CD4-positive, alpha-beta T cell treated with Interleukin-15 for 1 hour (primary cell): ENCODE measurements around the gene NUDT2.
"Not testable (repeated sequence)": the region's sequence is repeated elsewhere in the genome, so short reads cannot be mapped to it uniquely, and the experiment has no call there.

Experiments used
- DNase-seq: peaks from one replicate; pipeline ENCODE4 v3.0.0-alpha.2; 2020

The NUDT2 gene

GRCh38 chr9:34337403-34337802 lies 8.0 kb downstream of the NUDT2 start:
- DNase-seq: no peak

- not testable (repeated sequence) for DNase-seq
Measured at GRCh38 chr9:34338079-34338478, 8.7 kb downstream of the NUDT2 start.

- no peak for DNase-seq
Measured at GRCh38 chr9:34338665-34339385, 9.5 kb downstream of the NUDT2 start.

GRCh38 chr9:34341659-34342295 lies 12.4 kb downstream of the NUDT2 start:
- DNase-seq: no peak

GRCh38 chr9:34343090-34343489 lies 13.7 kb downstream of the NUDT2 start:
- no peak for DNase-seq

GRCh38 chr9:34343605-34344004 lies 14.2 kb downstream of the NUDT2 start:
- no peak for DNase-seq

- no peak for DNase-seq
Measured at GRCh38 chr9:34346873-34347799, 17.8 kb downstream of the NUDT2 start.

GRCh38 chr9:34347800-34348158 lies 18.4 kb downstream of the NUDT2 start:
- no peak for DNase-seq

GRCh38 chr9:34349324-34349723 lies 20.0 kb downstream of the NUDT2 start:
- DNase-seq: no peak

- DNase-seq: not testable (repeated sequence)
Measured at GRCh38 chr9:34352122-34352652, 22.8 kb downstream of the NUDT2 start.

GRCh38 chr9:34352957-34353356 lies 23.6 kb downstream of the NUDT2 start:
- DNase-seq: not testable (repeated sequence)

GRCh38 chr9:34362614-34363214 lies 33.3 kb downstream of the NUDT2 start:
- no peak for DNase-seq

GRCh38 chr9:34363619-34364351 lies 34.4 kb downstream of the NUDT2 start:
- no peak for DNase-seq

GRCh38 chr9:34365282-34365681 lies 35.9 kb downstream of the NUDT2 start:
- DNase-seq: no peak

GRCh38 chr9:34366365-34366764 lies 37.0 kb downstream of the NUDT2 start:
- no peak for DNase-seq

GRCh38 chr9:34367751-34368410 lies 38.5 kb downstream of the NUDT2 start:
- DNase-seq: not testable (repeated sequence)

- DNase-seq: not testable (repeated sequence)
Measured at GRCh38 chr9:34368796-34369195, 39.4 kb downstream of the NUDT2 start.

- no peak for DNase-seq
Measured at GRCh38 chr9:34369636-34370035, 40.3 kb downstream of the NUDT2 start.

- no peak for DNase-seq
Measured at GRCh38 chr9:34370335-34370969, 41.1 kb downstream of the NUDT2 start.

- DNase-seq: peak; percentile 28
Measured at GRCh38 chr9:34370970-34371880, 41.9 kb downstream of the NUDT2 start.
